Measurements from ENCODE around the gene TRIML2.

The TRIML2 gene

GRCh38 chr4:188109157-188109755 is at the start of gene TRIML2:
Gene TRIML2 (minus strand): TSS chr4:188109603. CDS start chr4:188105368, 4,235 bp downstream.
- no peak for DNase-seq (ENCODE audit: low spot score)

- no peak for DNase-seq (ENCODE audit: low spot score)
Measured at GRCh38 chr4:188158336-188158735, 48.9 kb upstream of the TRIML2 start.

GRCh38 chr4:188154668-188155405 is 45.4 kb upstream of the TRIML2 start:
- DNase-seq (ENCODE audit: low spot score), result no peak

- no peak for DNase-seq (ENCODE audit: low spot score)
Measured at GRCh38 chr4:188147776-188148175, 38.4 kb upstream of the TRIML2 start.

GRCh38 chr4:188147176-188147575 is 37.8 kb upstream of the TRIML2 start:
- DNase-seq (ENCODE audit: low spot score), result no peak

GRCh38 chr4:188146618-188147017 is 37.2 kb upstream of the TRIML2 start:
- DNase-seq (ENCODE audit: low spot score), result no peak

- DNase-seq (ENCODE audit: low spot score), result no peak
Measured at GRCh38 chr4:188145601-188146000, 36.2 kb upstream of the TRIML2 start.

- no peak for DNase-seq (ENCODE audit: low spot score)
Measured at GRCh38 chr4:188143731-188144130, 34.3 kb upstream of the TRIML2 start.

GRCh38 chr4:188139671-188140070 is 30.3 kb upstream of the TRIML2 start:
- no peak for DNase-seq (ENCODE audit: low spot score)

- DNase-seq (ENCODE audit: low spot score), result no peak
Measured at GRCh38 chr4:188139141-188139540, 29.7 kb upstream of the TRIML2 start, which contains the start of gene TRIML1. Gene TRIML1 (plus strand): TSS chr4:188139441. CDS start chr4:188139559, 118 bp downstream.

- no peak for DNase-seq (ENCODE audit: low spot score)
Measured at GRCh38 chr4:188138227-188138626, 28.8 kb upstream of the TRIML2 start.

GRCh38 chr4:188132232-188132631 is 22.8 kb upstream of the TRIML2 start:
- DNase-seq (ENCODE audit: low spot score), result no peak

- DNase-seq (ENCODE audit: low spot score), result no peak
Measured at GRCh38 chr4:188130355-188130754, 21.0 kb upstream of the TRIML2 start.

- DNase-seq (ENCODE audit: low spot score), result peak; percentile 26
Measured at GRCh38 chr4:188127214-188127874, 17.9 kb upstream of the TRIML2 start.

- DNase-seq (ENCODE audit: low spot score), result no peak
Measured at GRCh38 chr4:188121530-188121929, 12.1 kb upstream of the TRIML2 start.

GRCh38 chr4:188117631-188118324 is 8.4 kb upstream of the TRIML2 start:
- no peak for DNase-seq (ENCODE audit: low spot score)

GRCh38 chr4:188113156-188113555 is 3.8 kb upstream of the TRIML2 start:
- no peak for DNase-seq (ENCODE audit: low spot score)

GRCh38 chr4:188111955-188112354 is 2.6 kb upstream of the TRIML2 start:
- no peak for DNase-seq (ENCODE audit: low spot score)

GRCh38 chr4:188110741-188111471 is 1.5 kb upstream of the TRIML2 start:
- DNase-seq (ENCODE audit: low spot score), result no peak

- DNase-seq (ENCODE audit: low spot score), result no peak
Measured at GRCh38 chr4:188110036-188110435, 633 bp upstream of the TRIML2 start.

GRCh38 chr4:188107931-188108843 is 1.2 kb downstream of the TRIML2 start:
- peak; percentile 21 for DNase-seq (ENCODE audit: low spot score)

Measured in AG08396 (cell line).